Spleen (tissue), 7 donors: ENCODE measurements around the gene PKP4.

Experiments
- CTCF ChIP-seq, 11 experiments: fragments of 200-600 bp in 7 of 11; fragments of 450-650 bp in 4 of 11; sonication (generic) in 4 of 11; IDR thresholded peaks in 8 of 11; conservative IDR thresholded peaks in 3 of 11; 1 replicate in 7 of 11; 2 replicates in 4 of 11; pipeline versions ENCODE4 v1.4.0 to v1.8.0; 2016 to 2021; ENCODE audit warnings: antibody characterized with exemption in 11 of 11, inconsistent platforms in 4 of 11, mild to moderate bottlenecking in 1 of 11
- POLR2A ChIP-seq, 3 donors: fragments of 450-650 bp; IDR thresholded peaks; one replicate each; pipeline ENCODE4 v1.5.1; 2017; ENCODE audit warnings: antibody characterized with exemption in 3 of 3, mild to moderate bottlenecking in 1 of 3
- POLR2AphosphoS5 ChIP-seq, 3 donors: sonication (generic); formaldehyde crosslinking; IDR thresholded peaks; one replicate each; pipeline ENCODE4 v1.5.1; 2017; ENCODE audit warnings: antibody characterized with exemption in 3 of 3
- donor health status: DM: no; HTN: no; CAD: no; lungs with moderate emphysema.
- donor health status: DM: no; HTN: no; CAD: no.
- donor health status: DM: no; HTN: no; CAD: no.

- no peak for TF ChIP-seq CTCF (IDR thresholded peaks at IDR 0.05 in 8 of 11, conservative IDR thresholded peaks at IDR 0.05 in 3 of 11)
- no peak for TF ChIP-seq POLR2A (IDR thresholded peaks at IDR 0.05)
- TF ChIP-seq POLR2AphosphoS5 (IDR thresholded peaks at IDR 0.05): no peak
Measured at GRCh38 chr2:158495175-158495574, 38.4 kb downstream of the PKP4 start.
